Suprapubic skin (tissue), 3 donors: ENCODE measurements around the gene ITGB4.

Experiments used
- EP300 ChIP-seq: sonication (generic); formaldehyde crosslinking; IDR thresholded peaks from one replicate; pipeline ENCODE4 v1.6.1; 2017; ENCODE audit warnings: antibody characterized with exemption
- TF ChIP-seq, protein P1 (sequence below), 2 donors: fragments of 200-600 bp in 1 of 2; fragments of 450-650 bp in 1 of 2; sonication (generic) in 1 of 2; IDR thresholded peaks; one replicate each; pipeline ENCODE4 v1.5.1; 2016 to 2019; ENCODE audit warnings: antibody characterized with exemption in 2 of 2, mild to moderate bottlenecking in 1 of 2, moderate library complexity in 1 of 2

DNA sequence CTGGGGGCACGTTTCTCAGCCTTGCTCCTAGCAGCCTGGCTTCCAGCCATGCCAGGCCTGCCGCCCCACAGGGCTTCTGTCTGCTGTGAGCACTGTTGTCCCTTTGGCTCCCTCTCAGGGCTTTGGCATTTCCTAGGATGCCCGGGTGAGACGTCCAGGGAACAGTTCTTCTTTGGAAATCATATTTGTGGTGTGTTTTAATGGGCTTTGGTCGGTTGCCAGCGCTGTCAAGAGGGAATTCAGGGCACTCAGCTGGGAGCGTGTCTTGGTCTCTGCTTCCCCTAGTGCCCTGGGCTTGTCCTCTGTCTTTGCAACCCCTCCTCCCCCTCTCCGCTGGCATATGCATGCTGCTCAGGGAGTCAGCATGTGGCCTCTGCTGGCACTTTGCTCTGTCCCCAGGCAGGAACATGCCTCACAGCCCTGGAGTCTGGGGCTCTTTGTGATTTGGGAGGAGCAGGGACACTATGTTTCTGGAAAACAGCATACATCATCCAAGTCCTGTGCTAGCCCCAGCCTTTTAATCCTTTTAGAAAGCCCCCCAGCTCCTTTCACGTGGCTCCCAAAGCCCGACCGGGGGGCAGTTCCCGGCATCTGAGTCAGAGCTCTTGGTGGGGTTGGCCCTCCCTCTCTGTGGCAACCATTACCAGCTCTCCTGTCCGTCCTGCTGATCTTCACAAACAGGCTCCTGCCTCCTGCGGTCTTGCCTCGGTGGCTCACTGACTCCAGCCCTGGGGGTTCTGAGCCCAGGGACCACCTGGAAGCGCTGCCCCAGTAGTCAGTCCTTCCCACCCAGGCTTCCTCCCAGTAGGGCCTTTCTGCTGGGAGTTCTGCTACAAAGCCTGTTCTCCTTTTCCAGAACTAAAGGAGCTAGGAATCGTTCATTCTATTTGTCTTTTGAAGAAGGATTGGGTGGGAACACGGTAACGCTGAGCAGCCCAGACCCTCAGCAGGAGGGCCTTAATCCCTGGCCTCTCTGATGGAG, 27.5 kb upstream of the ITGB4 start:
- TF ChIP-seq, protein P1, sequence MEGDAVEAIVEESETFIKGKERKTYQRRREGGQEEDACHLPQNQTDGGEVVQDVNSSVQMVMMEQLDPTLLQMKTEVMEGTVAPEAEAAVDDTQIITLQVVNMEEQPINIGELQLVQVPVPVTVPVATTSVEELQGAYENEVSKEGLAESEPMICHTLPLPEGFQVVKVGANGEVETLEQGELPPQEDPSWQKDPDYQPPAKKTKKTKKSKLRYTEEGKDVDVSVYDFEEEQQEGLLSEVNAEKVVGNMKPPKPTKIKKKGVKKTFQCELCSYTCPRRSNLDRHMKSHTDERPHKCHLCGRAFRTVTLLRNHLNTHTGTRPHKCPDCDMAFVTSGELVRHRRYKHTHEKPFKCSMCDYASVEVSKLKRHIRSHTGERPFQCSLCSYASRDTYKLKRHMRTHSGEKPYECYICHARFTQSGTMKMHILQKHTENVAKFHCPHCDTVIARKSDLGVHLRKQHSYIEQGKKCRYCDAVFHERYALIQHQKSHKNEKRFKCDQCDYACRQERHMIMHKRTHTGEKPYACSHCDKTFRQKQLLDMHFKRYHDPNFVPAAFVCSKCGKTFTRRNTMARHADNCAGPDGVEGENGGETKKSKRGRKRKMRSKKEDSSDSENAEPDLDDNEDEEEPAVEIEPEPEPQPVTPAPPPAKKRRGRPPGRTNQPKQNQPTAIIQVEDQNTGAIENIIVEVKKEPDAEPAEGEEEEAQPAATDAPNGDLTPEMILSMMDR (IDR thresholded peaks at IDR 0.05), result peak in 1 of 2 donors; percentile 13
- TF ChIP-seq EP300, result no peak
